K562 (cell line): ENCODE results near the gene CALY. TPM values are rescaled to one million over a fixed set of nuclear protein-coding genes. Genes with fewer than 3 reads are reported as not detected.

Experiments used
- ATAC-seq: fragments of 200-7000 bp; cut with Tn5 transposase; 3 replicates; pipeline ENCODE4 v1.9.1; 2020; ENCODE audit warnings: moderate library complexity
- BruUV-seq: library from RNA; stranded (reverse); fragments of 400-500 nt; replicated peaks from 2 replicates; lab custom pipeline; 2021; lab: Mats Ljungman, UMichigan
- CTCF ChIA-PET: fragments of 300-600 bp; formaldehyde crosslinking; extraction: SDS; loops from one replicate; lab custom pipeline; 2021; ENCODE audit warnings: low intra/inter-chr PET ratio; lab: Yijun Ruan, JAX
- POLR2A ChIA-PET: fragments of 300-600, 350-650 bp; sonication (Branson Sonifier 250); formaldehyde crosslinking; extraction: SDS; loops from one replicate; lab custom pipeline; 2021; ENCODE audit warnings: antibody characterized with exemption, inconsistent platforms; lab: Yijun Ruan, JAX
- DNase-seq, 4 experiments: peaks; one replicate each; pipeline versions ENCODE4 v3.0.0 to v3.0.0-alpha.2; 2011 to 2018; ENCODE audit warnings: low spot score in 3 of 4, mixed read lengths in 3 of 4; ENCODE audit errors: extremely low read depth in 1 of 4
- FAIRE-seq: peaks from 2 replicates; lab custom pipeline; 2011; peaks lifted over from hg19 to GRCh38; lab: Jason Lieb, UNC
- H2AFZ ChIP-seq: 2 replicates; pipeline ENCODE4 v1.6.0; 2011; ENCODE audit warnings: low read depth, low read length, control low read depth, inconsistent platforms
- H3K27ac ChIP-seq: fragments of 200-600 bp; 3 replicates; pipeline ENCODE4 v1.8.0; 2011; ENCODE audit warnings: low read depth, mild to moderate bottlenecking, control low read depth, inconsistent platforms, low read length, moderate library complexity, mixed read lengths; ENCODE audit errors: extremely low read depth
- H3K27me3 ChIP-seq, 2 experiments: fragments of 300-600 bp in 1 of 2; 2 replicates in 1 of 2; 3 replicates in 1 of 2; pipeline versions ENCODE4 v1.6.0 to v1.8.0; 2011; ENCODE audit warnings: inconsistent platforms in 2 of 2, low read length in 2 of 2, mild to moderate bottlenecking in 1 of 2, mixed read lengths in 1 of 2, moderate library complexity in 1 of 2; ENCODE audit not compliant: control insufficient read depth in 2 of 2, insufficient read depth in 2 of 2
- H3K36me3 ChIP-seq: fragments of 300-600 bp; 3 replicates; pipeline ENCODE4 v1.8.0; 2011; ENCODE audit warnings: mild to moderate bottlenecking, low read length, inconsistent platforms; ENCODE audit not compliant: control insufficient read depth, insufficient read depth
- H3K4me1 ChIP-seq, 2 experiments: fragments of 200-600 bp in 1 of 2; replicated peaks in 1 of 2; 2 replicates in 1 of 2; 3 replicates in 1 of 2; pipeline versions ENCODE4 v1.5.1 to v1.8.0; 2011; ENCODE audit warnings: inconsistent platforms in 2 of 2, low read length in 2 of 2, mild to moderate bottlenecking in 1 of 2, mixed read lengths in 1 of 2, moderate library complexity in 1 of 2; ENCODE audit not compliant: control insufficient read depth in 2 of 2, insufficient read depth in 2 of 2
- H3K4me2 ChIP-seq: 2 replicates; pipeline ENCODE4 v1.6.1; 2011; ENCODE audit warnings: low read length, control low read depth, inconsistent platforms, mixed read lengths; ENCODE audit not compliant: insufficient read depth
- H3K4me3 ChIP-seq: fragments of 200-600 bp; sonication (generic), shearing (Covaris generic); 2 replicates; pipeline ENCODE4 v1.5.1; 2016; ENCODE audit warnings: control low read depth, inconsistent platforms
- H3K79me2 ChIP-seq: fragments of 200-600 bp; 3 replicates; pipeline ENCODE4 v1.8.0; 2011; ENCODE audit warnings: low read length, inconsistent platforms; ENCODE audit not compliant: control insufficient read depth, insufficient read depth
- H3K9ac ChIP-seq, 2 experiments: 2 replicates each; pipeline versions ENCODE4 v1.6.0 to v1.6.1; 2011; ENCODE audit warnings: low read depth in 2 of 2, low read length in 2 of 2, control low read depth in 1 of 2, inconsistent platforms in 1 of 2, mild to moderate bottlenecking in 1 of 2, mixed read lengths in 1 of 2; ENCODE audit not compliant: insufficient read depth in 1 of 2
- H3K9me1 ChIP-seq: one replicate; pipeline ENCODE4 v1.6.0; 2011; ENCODE audit warnings: inconsistent platforms, mild to moderate bottlenecking, low read length, moderate library complexity; ENCODE audit not compliant: control insufficient read depth, insufficient read depth
- H3K9me3 ChIP-seq: replicated peaks from 2 replicates; pipeline ENCODE4 v1.5.1; 2011; ENCODE audit warnings: low read depth, low read length, inconsistent platforms; ENCODE audit not compliant: control insufficient read depth, insufficient read depth
- H4K20me1 ChIP-seq: replicated peaks from 2 replicates; pipeline ENCODE4 v1.6.1; 2011; ENCODE audit warnings: low read length, inconsistent platforms, mixed read lengths; ENCODE audit not compliant: control insufficient read depth, insufficient read depth
- DPF2 ChIP-seq: fragments of 450-650 bp; IDR thresholded peaks from 2 replicates; pipeline ENCODE4 v1.6.1; 2016
- ELF2 ChIP-seq: fragments of 250-450 bp; sonication (Bioruptor Pico); IDR thresholded peaks from 2 replicates; pipeline ENCODE4 v1.5.0; 2021; ENCODE audit warnings: mild to moderate bottlenecking
- ERF ChIP-seq: fragments of 450-650 bp; formaldehyde crosslinking; IDR thresholded peaks from 2 replicates; pipeline ENCODE4 v1.4.0; 2020; ENCODE audit warnings: mild to moderate bottlenecking, mixed read lengths
- FOXM1 ChIP-seq, 2 experiments: fragments of 450-650 bp in 1 of 2; sonication (generic) in 1 of 2; formaldehyde crosslinking in 1 of 2; IDR thresholded peaks; 2 replicates each; pipeline versions ENCODE4 v1.6.1 to v1.9.0; 2017 to 2022; ENCODE audit warnings: low read depth in 2 of 2, mild to moderate bottlenecking in 2 of 2, missing genetic modification reagents in 1 of 2, moderate library complexity in 1 of 2
- NCOA2 ChIP-seq, 2 experiments: fragments of 450-650 bp; IDR thresholded peaks; 2 replicates each; pipeline ENCODE4 v1.6.1; 2018; ENCODE audit warnings: mild to moderate bottlenecking in 2 of 2, moderate library complexity in 1 of 2; ENCODE audit not compliant: partially characterized antibody in 2 of 2
- NR3C1 ChIP-seq: sonication (generic); formaldehyde crosslinking; IDR thresholded peaks from 2 replicates; pipeline ENCODE4 v1.8.1; 2022; ENCODE audit warnings: missing genetic modification reagents
- POLR2H ChIP-seq: IDR thresholded peaks from 2 replicates; pipeline ENCODE4 v1.6.1; 2016; ENCODE audit warnings: missing genetic modification characterization, low read depth, mild to moderate bottlenecking, control low read depth, missing compliant biosample characterization, moderate library complexity
- RERE ChIP-seq: sonication (generic); formaldehyde crosslinking; IDR thresholded peaks from 2 replicates; pipeline ENCODE4 v1.8.0; 2023; ENCODE audit warnings: missing genetic modification reagents, mild to moderate bottlenecking, borderline replicate concordance
- STAG1 ChIP-seq: sonication (generic); formaldehyde crosslinking; IDR thresholded peaks from 2 replicates; pipeline ENCODE4 v1.5.0; 2020; ENCODE audit warnings: missing genetic modification reagents, borderline replicate concordance
- TAF1 ChIP-seq: IDR thresholded peaks from 2 replicates; pipeline ENCODE4 v1.6.1; 2011; ENCODE audit warnings: mild to moderate bottlenecking, low read length, moderate library complexity; ENCODE audit not compliant: insufficient read depth, control insufficient read depth, severe bottlenecking; ENCODE audit errors: extremely low read depth
- TBL1XR1 ChIP-seq, 2 experiments: IDR thresholded peaks; 2 replicates each; pipeline ENCODE4 v1.6.1; 2012; ENCODE audit warnings: improper control_type of control experiment in 2 of 2, low read length in 2 of 2, mild to moderate bottlenecking in 1 of 2
- ZNF561 ChIP-seq: fragments of 450-650 bp; formaldehyde crosslinking; conservative IDR thresholded peaks from 2 replicates; pipeline ENCODE4 v1.4.0; 2020; ENCODE audit warnings: mild to moderate bottlenecking, moderate library complexity
- WGBS: fragments of 100-300 bp; shearing (Covaris generic); methylation state at CpG from one replicate; pipeline ENCODE4 v1.1.6; 2016; ENCODE audit warnings: low coverage, mixed read lengths; ENCODE audit not compliant: insufficient coverage; ENCODE audit errors: missing lambda C conversion rate; 5-methylcytosine and 5-hydroxymethylcytosine counted together
- in situ Hi-C: fragments of 300-500 bp; cut with MboI; formaldehyde crosslinking; loops from 4 replicates; pipeline ENCODE4 v1.15.0; 2018; ENCODE audit warnings: inconsistent platforms, mixed read lengths
- intact Hi-C: fragments of 100-400 bp; cut with micrococcal nuclease; formaldehyde crosslinking; loops from 2 replicates; pipeline ENCODE4 v1.14.2; 2022
- polyA plus RNA-seq, 8 experiments: library from polyadenylated mRNA; depleted of rRNA in 4 of 8; stranded (reverse) in 5 of 8; unstranded in 3 of 8; fragments of >200 nt; fragmentation: Nextera tagmentation in 2 of 8; fragmentation: Illumina TruSeq in 1 of 8; extraction: Ambion mirVana in 2 of 8; extraction: Trizol in 1 of 8; gene quantifications; 2 replicates each; pipeline versions ENCODE4 v1.2.1 to v1.2.3, GENCODE V29; 2011 to 2014; ENCODE audit warnings: inconsistent platforms in 1 of 8, missing spikeins in 1 of 8
- total RNA-seq, 7 experiments: library from RNA; depleted of rRNA in 6 of 7; stranded (reverse); fragments of >200 nt in 6 of 7; fragmentation: Illumina TruSeq in 2 of 7; extraction: Trizol in 2 of 7; gene quantifications; 2 replicates each; pipeline versions ENCODE4 v1.2.1 to v1.2.3, GENCODE V29; 2011 to 2021; ENCODE audit warnings: low replicate concordance in 1 of 7

Gene CALY
- total and polyA plus RNA-seq, 9 of the 15 experiments (the other 6 are each of a cell fraction or from before 2014, with no cell fraction given): not detected

GRCh38 chr10:133326223-133326551 is 10.5 kb downstream of the CALY start:
- TF ChIP-seq TAF1 (no peak), ELF2 (CRISPR knock-in tag) (no peak), NCOA2 (IDR thresholded peaks at IDR 0.05; ENCODE audit: partially characterized antibody in 2 of 2) (no peak), ZNF561 (no peak), NR3C1 (CRISPR knock-in tag) (no peak), FOXM1 (IDR thresholded peaks at IDR 0.05; ENCODE audit: low read depth) (no peak), FOXM1 (CRISPR knock-in tag; IDR thresholded peaks at IDR 0.05; ENCODE audit: low read depth) (no peak), STAG1 (CRISPR knock-in tag) (no peak), TBL1XR1 (IDR thresholded peaks at IDR 0.05; ENCODE audit: low read length in 2 of 2) (no peak), ERF (CRISPR knock-in tag) (no peak), RERE (CRISPR knock-in tag) (no peak), POLR2H (no peak), DPF2 (no peak)
- TF ChIP-seq, all 486 proteins: peak for 0
- Histone ChIP-seq H3K4me2 (no peak overlapping the region), H3K9ac (peak overlapping the region in 1 of 2 experiments; percentile 13; a peak in 1 of 4 replicates), H3K9me3 (no peaks in the 10 kb centered on the region), H3K4me3 (no peak overlapping the region), H4K20me1 (no peaks in the 10 kb centered on the region), H3K36me3 (no peaks in the 10 kb centered on the region), H3K9me1 (no peaks in the 10 kb centered on the region), H3K27ac (no peak overlapping the region), H3K4me1 (peaks cover 0 to 50% of the 10 kb centered on the region in 2 experiments; a peak in 3 of 5 replicates), H3K27me3 (peaks cover 0 to 2% of the 10 kb centered on the region in 2 experiments; a peak in 1 of 5 replicates), H3K79me2 (no peaks in the 10 kb centered on the region), H2AFZ (no peak overlapping the region)
- intact Hi-C loops (loop anchor here (5.0 to 10.0 kb wide), 3 partner anchors 69 to 159 kb away; partner anchors contain the start of gene MTG1), in situ Hi-C loops (no loop called here)
- POLR2A ChIA-PET: interaction anchor here (0.6 kb wide), 1 partner anchor 21 kb away, joined by 3 read pairs; no protein-coding TSS in a partner anchor
- no TSS peak for BruUV-seq
- ATAC-seq: no peak
- no peak for FAIRE-seq
- DNase-seq: no peak
- CTCF ChIA-PET: no interaction called here
- 76% methylated on average over 5 of the region's 9 CpGs for WGBS
